ENCODE data around the gene CCDC110.

Gene CCDC110

GRCh38 chr4:185500576-185500975, 29.0 kb upstream of the CCDC110 start:
- no peak overlapping the region for H3K4me3 ChIP-seq (ENCODE audit: low read depth, low read length)
- no peaks in the 10 kb centered on the region for H3K27me3 ChIP-seq (ENCODE audit: control insufficient read depth, insufficient read depth, low read length)
- H3K79me2 ChIP-seq: no peaks in the 10 kb centered on the region
- TF ChIP-seq CTCF (IDR thresholded peaks at IDR 0.05): no peak
- H3K4me1 ChIP-seq: no peaks in the 10 kb centered on the region
- no peak overlapping the region for H2AFZ ChIP-seq
- no peak overlapping the region for H3K4me2 ChIP-seq (ENCODE audit: low read length)
- no peak overlapping the region for H3K27ac ChIP-seq
- H3K9ac ChIP-seq: no peak overlapping the region
- H3K9me3 ChIP-seq (ENCODE audit: control insufficient read depth, low read length): no peaks in the 10 kb centered on the region
- no peaks in the 10 kb centered on the region for H3K36me3 ChIP-seq (ENCODE audit: control insufficient read depth, insufficient read depth, low read length)

GRCh38 chr4:185500035-185500434, 28.5 kb upstream of the CCDC110 start:
- Histone ChIP-seq H3K27me3 (ENCODE audit: control insufficient read depth, insufficient read depth, low read length) (no peaks in the 10 kb centered on the region), H3K79me2 (no peaks in the 10 kb centered on the region), H3K9ac (no peak overlapping the region), H3K4me1 (no peaks in the 10 kb centered on the region), H3K4me3 (ENCODE audit: low read depth, low read length) (no peak overlapping the region), H2AFZ (no peak overlapping the region), H3K36me3 (ENCODE audit: control insufficient read depth, insufficient read depth, low read length) (no peaks in the 10 kb centered on the region), H3K9me3 (ENCODE audit: control insufficient read depth, low read length) (no peaks in the 10 kb centered on the region), H3K4me2 (ENCODE audit: low read length) (no peak overlapping the region), H3K27ac (no peak overlapping the region)
- no peak for TF ChIP-seq CTCF (IDR thresholded peaks at IDR 0.05)

- Histone ChIP-seq H3K27me3 (ENCODE audit: control insufficient read depth, insufficient read depth, low read length) (no peaks in the 10 kb centered on the region), H3K36me3 (ENCODE audit: control insufficient read depth, insufficient read depth, low read length) (no peaks in the 10 kb centered on the region), H3K4me1 (no peaks in the 10 kb centered on the region), H3K27ac (no peak overlapping the region), H3K79me2 (no peaks in the 10 kb centered on the region), H2AFZ (no peak overlapping the region), H3K4me2 (ENCODE audit: low read length) (no peak overlapping the region), H3K4me3 (ENCODE audit: low read depth, low read length) (no peak overlapping the region), H3K9me3 (ENCODE audit: control insufficient read depth, low read length) (no peaks in the 10 kb centered on the region), H3K9ac (no peak overlapping the region)
- no peak for TF ChIP-seq CTCF (IDR thresholded peaks at IDR 0.05)
Measured at GRCh38 chr4:185488650-185489049, 17.1 kb upstream of the CCDC110 start.

- H3K9me3 ChIP-seq (ENCODE audit: control insufficient read depth, low read length): no peaks in the 10 kb centered on the region
- TF ChIP-seq CTCF (IDR thresholded peaks at IDR 0.05): no peak
- H3K4me3 ChIP-seq (ENCODE audit: low read depth, low read length): no peak overlapping the region
- H3K36me3 ChIP-seq (ENCODE audit: control insufficient read depth, insufficient read depth, low read length): no peaks in the 10 kb centered on the region
- H3K4me1 ChIP-seq: no peaks in the 10 kb centered on the region
- H3K27me3 ChIP-seq (ENCODE audit: control insufficient read depth, insufficient read depth, low read length): no peaks in the 10 kb centered on the region
- H3K27ac ChIP-seq: no peak overlapping the region
- no peaks in the 10 kb centered on the region for H3K79me2 ChIP-seq
- no peak overlapping the region for H3K4me2 ChIP-seq (ENCODE audit: low read length)
- no peak overlapping the region for H3K9ac ChIP-seq
- H2AFZ ChIP-seq: no peak overlapping the region
Measured at GRCh38 chr4:185481401-185481800, 9.9 kb upstream of the CCDC110 start.

- H3K4me1 ChIP-seq: no peaks in the 10 kb centered on the region
- no peak overlapping the region for H3K27ac ChIP-seq
- H3K9ac ChIP-seq: no peak overlapping the region
- no peaks in the 10 kb centered on the region for H3K79me2 ChIP-seq
- H3K36me3 ChIP-seq (ENCODE audit: control insufficient read depth, insufficient read depth, low read length): no peaks in the 10 kb centered on the region
- H3K4me3 ChIP-seq (ENCODE audit: low read depth, low read length): no peak overlapping the region
- H3K4me2 ChIP-seq (ENCODE audit: low read length): no peak overlapping the region
- H3K27me3 ChIP-seq (ENCODE audit: control insufficient read depth, insufficient read depth, low read length): no peaks in the 10 kb centered on the region
- H3K9me3 ChIP-seq (ENCODE audit: control insufficient read depth, low read length): no peaks in the 10 kb centered on the region
- TF ChIP-seq CTCF (IDR thresholded peaks at IDR 0.05): no peak
- no peak overlapping the region for H2AFZ ChIP-seq
Measured at GRCh38 chr4:185480016-185480732, 8.6 kb upstream of the CCDC110 start.
